H1 (cell line): Measurements from ENCODE around the gene TK1. TPM values are rescaled to one million over a fixed set of nuclear protein-coding genes. Genes with fewer than 3 reads are reported as not detected.

ENCODE experiments used
- CBX5 ChIP-seq: fragments of 300-800, 300-1000 bp; sonication (generic); IDR thresholded peaks from 2 replicates; pipeline ENCODE4 v1.7.1; 2016; ENCODE audit warnings: antibody characterized with exemption, low read length, low read depth
- EGR1 ChIP-seq: IDR thresholded peaks from 2 replicates; pipeline ENCODE4 v1.6.1; 2011; ENCODE audit warnings: low read depth, low read length, borderline replicate concordance
- EP300 ChIP-seq, 2 experiments: IDR thresholded peaks; 1 replicate in 1 of 2; 2 replicates in 1 of 2; pipeline ENCODE4 v1.6.1; 2011 to 2012; ENCODE audit warnings: low read depth in 2 of 2, low read length in 2 of 2, mild to moderate bottlenecking in 2 of 2, borderline replicate concordance in 1 of 2, inconsistent platforms in 1 of 2, moderate library complexity in 1 of 2
- HDAC6 ChIP-seq: IDR thresholded peaks from one replicate; pipeline ENCODE4 v1.7.1; 2012; ENCODE audit warnings: low read depth, mild to moderate bottlenecking, inconsistent platforms, low read length, moderate library complexity
- KDM4A ChIP-seq: IDR thresholded peaks from one replicate; pipeline ENCODE4 v1.7.1; 2012; ENCODE audit warnings: low read depth, mild to moderate bottlenecking, moderate library complexity, low read length, inconsistent platforms; ENCODE audit not compliant: severe bottlenecking
- NANOG ChIP-seq: IDR thresholded peaks from 2 replicates; pipeline ENCODE4 v1.6.1; 2011; ENCODE audit warnings: low read length, low read depth, mild to moderate bottlenecking, inconsistent platforms; ENCODE audit not compliant: insufficient read depth, poor library complexity, severe bottlenecking
- RFX5 ChIP-seq: IDR thresholded peaks from 2 replicates; pipeline ENCODE4 v1.6.1; 2011; ENCODE audit warnings: low read depth, low read length, improper control_type of control experiment, borderline replicate concordance
- TEAD4 ChIP-seq: IDR thresholded peaks from 2 replicates; pipeline ENCODE4 v1.6.1; 2012; ENCODE audit warnings: low read depth, low read length, inconsistent platforms, mixed read lengths
- polyA plus RNA-seq, 7 experiments: library from polyadenylated mRNA; depleted of rRNA in 3 of 7; stranded (reverse) in 5 of 7; unstranded in 2 of 7; fragments of >200 nt in 5 of 7; fragments of 200-250 nt in 2 of 7; gene quantifications; 1 replicate in 5 of 7; 2 replicates in 1 of 7; 4 replicates in 1 of 7; pipeline versions ENCODE4 v1.2.1 to v1.2.3, GENCODE V29; 2011 to 2013; ENCODE audit warnings: missing spikeins in 2 of 7, mixed read lengths in 2 of 7
- total RNA-seq: library from RNA; stranded (reverse); fragmentation: NEBNext Ultra II Directional; extraction: Animal tissue kit (Norgen Biotek cat#: 25700); gene quantifications from 2 replicates; pipeline ENCODE4 v1.2.1, GENCODE V29; 2021

Gene TK1
- total and polyA plus RNA-seq, 2 of the 8 experiments (the other 6 are each of a cell fraction or from before 2014, with no cell fraction given) = 66.9 to 147 TPM

GRCh38 chr17:78208486-78208885 is 21.6 kb upstream of the TK1 start (continued):
- TF ChIP-seq HDAC6 = no peak
- TF ChIP-seq NANOG = no peak
- TF ChIP-seq KDM4A = no peak
- TF ChIP-seq RFX5 = no peak
- no peak for TF ChIP-seq EGR1
- TF ChIP-seq EP300 (IDR thresholded peaks at IDR 0.05; ENCODE audit: borderline replicate concordance in 1 of 2, low read depth in 2 of 2, low read length in 2 of 2) = no peak
- no peak for TF ChIP-seq CBX5
- no peak for TF ChIP-seq TEAD4
